OCI-LY7 (cell line): ENCODE measurements around the gene ROBO2. TPM values are rescaled to one million over a fixed set of nuclear protein-coding genes. Genes with fewer than 3 reads are reported as not detected.

ENCODE experiments used
- BruUV-seq: library from RNA; stranded (reverse); fragments of 400-500 nt; replicated peaks from 2 replicates; lab custom pipeline; 2021; lab: Mats Ljungman, UMichigan
- CTCF ChIA-PET: fragments of 300-600 bp; sonication (Branson Sonifier 250); formaldehyde crosslinking; loops from one replicate; lab custom pipeline; 2022; ENCODE audit warnings: antibody characterized with exemption; ENCODE audit not compliant: unreplicated experiment; lab: Charles Lee
- POLR2A ChIA-PET: fragments of 300-600 bp; sonication (Branson Sonifier 250); formaldehyde crosslinking; loops from one replicate; lab custom pipeline; 2022; ENCODE audit warnings: antibody characterized with exemption; lab: Charles Lee
- DNase-seq: peaks from one replicate; pipeline ENCODE4 v3.0.0-alpha.2; 2015; ENCODE audit warnings: low spot score
- H2AFZ ChIP-seq: fragments of 200-600 bp; sonication (generic), shearing (Covaris generic); 2 replicates; pipeline ENCODE4 v1.6.1; 2014; ENCODE audit warnings: mild to moderate bottlenecking, antibody characterized with exemption, low read length, moderate library complexity
- H3K27ac ChIP-seq: fragments of 200-600 bp; sonication (generic); 2 replicates; pipeline ENCODE4 v1.5.1; 2014; ENCODE audit warnings: mixed run types, low read depth, mild to moderate bottlenecking, moderate library complexity, low read length, inconsistent platforms; ENCODE audit not compliant: poor library complexity, severe bottlenecking
- H3K36me3 ChIP-seq: fragments of 200-600 bp; sonication (generic); 2 replicates; pipeline ENCODE4 v1.6.1; 2014; ENCODE audit warnings: mild to moderate bottlenecking, antibody characterized with exemption, low read length, moderate library complexity, mixed read lengths; ENCODE audit not compliant: insufficient read depth
- H3K4me1 ChIP-seq: fragments of 200-600 bp; sonication (generic); 2 replicates; pipeline ENCODE4 v1.5.1; 2014; ENCODE audit warnings: mild to moderate bottlenecking, low read length; ENCODE audit not compliant: insufficient read depth, poor library complexity, severe bottlenecking
- H3K4me2 ChIP-seq: fragments of 200-600 bp; sonication (generic); 2 replicates; pipeline ENCODE4 v1.6.1; 2014; ENCODE audit warnings: mild to moderate bottlenecking, low read length
- H3K4me3 ChIP-seq: fragments of 200-600 bp; sonication (generic); 2 replicates; pipeline ENCODE4 v1.5.1; 2014; ENCODE audit warnings: mild to moderate bottlenecking, low read depth, low read length; ENCODE audit not compliant: poor library complexity, severe bottlenecking
- H3K79me2 ChIP-seq: fragments of 200-600 bp; sonication (generic); 2 replicates; pipeline ENCODE4 v1.6.1; 2016; ENCODE audit warnings: low read depth, mild to moderate bottlenecking, low read length, moderate library complexity, mixed read lengths; ENCODE audit not compliant: insufficient read depth
- H3K9me2 ChIP-seq: fragments of 200-600 bp; sonication (generic); 2 replicates; pipeline ENCODE4 v1.6.1; 2016; ENCODE audit warnings: mild to moderate bottlenecking, low read length, mixed read lengths; ENCODE audit not compliant: insufficient read depth
- H3K9me3 ChIP-seq: fragments of 200-600 bp; sonication (generic); 2 replicates; pipeline ENCODE4 v1.6.1; 2014; ENCODE audit warnings: mild to moderate bottlenecking, mixed run types, low read length, mixed read lengths
- H4K20me1 ChIP-seq: fragments of 200-600 bp; sonication (generic); 2 replicates; pipeline ENCODE4 v1.6.1; 2014; ENCODE audit warnings: mild to moderate bottlenecking, antibody characterized with exemption, low read length, moderate library complexity, mixed read lengths; ENCODE audit not compliant: insufficient read depth
- CTCF ChIP-seq: fragments of 200-600 bp; sonication (generic); conservative IDR thresholded peaks from 2 replicates; pipeline ENCODE4 v1.5.1; 2014; ENCODE audit warnings: mild to moderate bottlenecking, antibody characterized with exemption, low read length, moderate library complexity, mixed read lengths
- EZH2phosphoT487 ChIP-seq: fragments of 200-600 bp; sonication (generic); IDR thresholded peaks from 2 replicates; pipeline ENCODE4 v1.6.1; 2018; ENCODE audit warnings: low read depth, borderline replicate concordance, mild to moderate bottlenecking, mixed run types, antibody characterized with exemption, low read length, moderate library complexity, mixed read lengths
- intact Hi-C: fragments of 100-400 bp; cut with micrococcal nuclease; formaldehyde crosslinking; loops from one replicate; pipeline ENCODE4 v1.10.0; 2022; ENCODE audit not compliant: unreplicated experiment
- total RNA-seq, 2 experiments: library from RNA; depleted of rRNA in 1 of 2; stranded (reverse); fragments of >200 nt in 1 of 2; shearing (Covaris generic) in 1 of 2; gene quantifications; 2 replicates each; pipeline ENCODE4 v1.2.3, GENCODE V29; 2014 to 2022

Gene ROBO2
- total RNA-seq, 2 experiments from 2014 or later = 0.06 to 4.8 TPM

GRCh38 chr3:77096145-77096544 lies 56.2 kb downstream of the ROBO2 start:
- H3K4me1 ChIP-seq = no peaks in the 10 kb centered on the region
- no peak overlapping the region for H3K27ac ChIP-seq
- CTCF ChIA-PET = no interaction called here
- intact Hi-C loops = no loop called here
- H3K36me3 ChIP-seq = no peaks in the 10 kb centered on the region
- H3K9me2 ChIP-seq = no peaks in the 10 kb centered on the region
- no TSS peak for BruUV-seq
- no peak overlapping the region for H3K4me3 ChIP-seq
- no peak overlapping the region for H3K4me2 ChIP-seq
- no peaks in the 10 kb centered on the region for H3K79me2 ChIP-seq
- TF ChIP-seq EZH2phosphoT487 = no peak
- TF ChIP-seq CTCF = no peak
- no peaks in the 10 kb centered on the region for H4K20me1 ChIP-seq
- no peak overlapping the region for H2AFZ ChIP-seq
- POLR2A ChIA-PET = no interaction called here
- H3K9me3 ChIP-seq = no peaks in the 10 kb centered on the region
- DNase-seq = no peak

- no peak overlapping the region for H2AFZ ChIP-seq
- H3K9me2 ChIP-seq = no peaks in the 10 kb centered on the region
- DNase-seq = no peak
- H3K79me2 ChIP-seq = no peaks in the 10 kb centered on the region
- no peaks in the 10 kb centered on the region for H3K9me3 ChIP-seq
- CTCF ChIA-PET = no interaction called here
- BruUV-seq = no TSS peak
- H3K27ac ChIP-seq = no peak overlapping the region
- intact Hi-C loops = no loop called here
- H3K4me3 ChIP-seq = no peak overlapping the region
- TF ChIP-seq EZH2phosphoT487 (no peak), CTCF (no peak)
- H3K4me2 ChIP-seq = no peak overlapping the region
- no peaks in the 10 kb centered on the region for H3K4me1 ChIP-seq
- no peaks in the 10 kb centered on the region for H3K36me3 ChIP-seq
- POLR2A ChIA-PET = interaction anchor here (0.7 kb wide), 1 partner anchor 572 kb away, joined by 7 read pairs; no protein-coding TSS in a partner anchor
- no peaks in the 10 kb centered on the region for H4K20me1 ChIP-seq
Measured at GRCh38 chr3:77096966-77097890, 57.3 kb downstream of the ROBO2 start.
